ENCODE measurements around the gene SPRED3. TPM values are rescaled to one million over a fixed set of nuclear protein-coding genes. Genes with fewer than 3 reads are reported as not detected.

SPRED3 gene
- total and polyA plus RNA-seq, 9 of the 15 experiments (the other 6 are each of a cell fraction or from before 2014, with no cell fraction given): 0.05 to 1.3 (median 0.36) TPM

GRCh38 chr19:38402967-38403674 is 14.6 kb downstream of the SPRED3 start, which contains the start of gene FAM98C (continued):
- TF ChIP-seq BRF2 (IDR thresholded peaks at IDR 0.05; ENCODE audit: borderline replicate concordance, insufficient read depth, insufficient read length): no peak
- no peak for TF ChIP-seq ZNF217 (CRISPR knock-in tag; IDR thresholded peaks at IDR 0.05)
- TF ChIP-seq RBM22 (IDR thresholded peaks at IDR 0.05; ENCODE audit: low read depth, low read length, poor library complexity, severe bottlenecking): peak; percentile 52
- 0 out of 2 replicates have a peak, but pooled peaks have one; percentile 58 for TF ChIP-seq ZBED1 (IDR thresholded peaks at IDR 0.05)
- TF ChIP-seq ZNF655 (CRISPR knock-in tag; IDR thresholded peaks at IDR 0.05): no peak
- peak; percentile 91 for TF ChIP-seq ELF1 (tag; IDR thresholded peaks at IDR 0.05)
- TF ChIP-seq ASH1L (IDR thresholded peaks at IDR 0.05; ENCODE audit: borderline replicate concordance, low read depth, partially characterized antibody): peak; percentile 66
- TF ChIP-seq ZNF780A (CRISPR knock-in tag; IDR thresholded peaks at IDR 0.05): no peak
- TF ChIP-seq HINFP (tag; conservative IDR thresholded peaks at IDR 0.05; ENCODE audit: low read depth): no peak
- TF ChIP-seq CHCHD3 (CRISPR knock-in tag; IDR thresholded peaks at IDR 0.05): no peak
- no peak for TF ChIP-seq ZNF830 (CRISPR knock-in tag; IDR thresholded peaks at IDR 0.05)
- TF ChIP-seq KLF16 (IDR thresholded peaks at IDR 0.05): peak; percentile 57
- peak; percentile 80 for TF ChIP-seq ZBTB7A (IDR thresholded peaks at IDR 0.05; ENCODE audit: borderline replicate concordance, control insufficient read depth, low read depth, low read length)
- 0 out of 2 replicates have a peak, but pooled peaks have one; percentile 23 for TF ChIP-seq JUND (IDR thresholded peaks at IDR 0.05; ENCODE audit: borderline replicate concordance, low read depth, low read length)
- no peak; the same call in 2 of the 3 replicates for TF ChIP-seq JUND (tag; IDR thresholded peaks at IDR 0.05; ENCODE audit: borderline replicate concordance, low read depth, low read length)
- no peak for TF ChIP-seq ESRRB (CRISPR knock-in tag; IDR thresholded peaks at IDR 0.05; ENCODE audit: borderline replicate concordance)
- TF ChIP-seq CTCF (IDR thresholded peaks at IDR 0.05 in 2 of 3, conservative IDR thresholded peaks at IDR 0.05 in 1 of 3; ENCODE audit: insufficient read depth in 2 of 3, low read depth in 1 of 3, low read length in 3 of 3): peak; percentile 91 to 95 (median 91)
- TF ChIP-seq STAT6 (CRISPR knock-in tag; IDR thresholded peaks at IDR 0.05): no peak
- no peak for TF ChIP-seq ZNF408 (CRISPR knock-in tag; IDR thresholded peaks at IDR 0.05; ENCODE audit: low read depth)
